GM18502 (cell line): ENCODE results near the gene SERINC5.
"Not testable (repeated sequence)": the region's sequence is repeated elsewhere in the genome, so short reads cannot be mapped to it uniquely, and the experiment has no call there.

ENCODE experiments used
- ATAC-seq: cut with Tn5 transposase; IDR thresholded peaks from one replicate; pipeline ENCODE4 v1.9.1; 2021; ENCODE audit warnings: mild to moderate bottlenecking; ENCODE audit not compliant: unreplicated experiment, poor library complexity

The SERINC5 gene

DNA sequence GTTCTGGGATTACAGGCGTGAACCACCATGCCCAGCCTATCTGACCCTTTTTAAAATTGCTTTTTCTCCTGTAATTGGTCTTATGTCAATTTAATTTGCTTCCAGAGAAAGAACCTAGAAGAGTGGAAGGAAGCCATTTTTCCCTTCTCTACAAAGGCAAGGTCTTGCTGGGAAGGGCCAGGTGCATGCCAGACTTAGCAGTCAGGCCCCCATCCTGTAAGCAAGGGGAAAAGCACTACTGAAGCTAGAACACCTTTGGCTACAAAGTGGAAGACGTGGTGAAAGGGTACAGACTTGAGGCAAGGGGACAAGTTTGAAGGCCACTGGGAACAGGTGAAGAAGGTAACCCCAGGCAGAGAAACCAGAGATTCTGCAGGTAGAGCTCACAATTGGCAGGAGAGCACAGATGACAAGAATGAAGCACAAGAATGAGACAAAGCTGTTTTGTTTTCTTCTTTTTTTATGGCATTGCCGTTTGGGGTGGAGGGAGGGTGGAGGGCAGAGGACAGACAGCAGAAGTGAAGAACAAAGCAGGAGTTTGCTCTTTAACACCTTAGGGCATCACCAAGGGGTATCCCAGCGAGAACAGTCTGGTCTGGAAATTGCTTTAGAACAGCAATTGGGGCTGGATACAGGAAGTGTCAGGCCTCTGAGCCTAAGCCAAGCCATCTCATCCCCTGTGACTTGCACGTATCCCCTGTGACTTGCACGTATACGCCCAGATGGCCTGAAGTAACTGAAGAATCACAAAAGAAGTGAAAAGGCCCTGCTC, 72.9 kb downstream of the SERINC5 start:
- no peak for ATAC-seq

DNA sequence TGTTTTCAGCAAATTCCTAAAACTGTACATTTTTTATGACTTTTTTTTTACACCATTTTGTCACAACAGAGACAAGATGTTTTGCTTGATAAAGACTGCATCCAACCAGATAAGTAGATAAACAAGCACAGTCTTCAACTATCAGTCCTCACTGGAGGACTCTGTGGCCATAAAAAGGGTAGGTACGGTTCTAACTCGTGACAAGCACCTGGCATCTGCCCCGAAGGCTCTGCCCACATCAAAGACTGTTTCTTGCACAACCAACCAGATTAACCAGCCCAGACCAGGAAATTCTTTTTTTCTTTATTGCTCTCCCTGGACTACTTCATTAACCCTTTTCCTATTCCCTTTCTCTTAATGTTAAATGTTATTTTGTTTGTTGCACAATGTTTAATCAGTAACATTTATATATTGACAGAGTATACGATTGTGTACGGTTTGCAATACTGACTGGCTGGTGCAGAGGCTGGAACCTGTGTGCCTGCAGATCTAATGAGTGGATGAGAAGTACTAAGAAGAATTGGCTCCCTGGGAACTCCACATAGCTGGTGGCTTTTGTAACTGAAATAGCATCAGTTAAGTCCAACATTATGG, 74.1 kb downstream of the SERINC5 start:
- no peak for ATAC-seq

DNA sequence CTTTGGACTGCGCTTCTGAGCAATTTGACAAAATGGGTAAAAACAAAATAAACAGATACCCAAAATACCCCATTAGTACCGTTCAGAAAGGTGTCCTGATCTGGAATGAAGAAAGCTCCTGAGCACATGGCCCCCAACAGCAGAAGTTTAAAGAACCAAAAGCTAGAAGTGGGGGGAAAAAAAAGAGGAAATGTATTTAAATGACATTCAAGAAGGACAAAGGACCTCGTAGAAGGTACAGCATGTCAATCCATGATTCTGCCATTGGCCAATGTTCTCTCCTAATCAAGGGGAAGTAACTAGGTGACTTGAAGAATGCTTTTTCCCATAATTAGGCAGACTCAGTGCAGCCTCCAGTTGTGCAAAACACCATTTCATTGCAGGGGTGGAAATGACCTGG, 78.6 kb downstream of the SERINC5 start:
- ATAC-seq = no peak

DNA sequence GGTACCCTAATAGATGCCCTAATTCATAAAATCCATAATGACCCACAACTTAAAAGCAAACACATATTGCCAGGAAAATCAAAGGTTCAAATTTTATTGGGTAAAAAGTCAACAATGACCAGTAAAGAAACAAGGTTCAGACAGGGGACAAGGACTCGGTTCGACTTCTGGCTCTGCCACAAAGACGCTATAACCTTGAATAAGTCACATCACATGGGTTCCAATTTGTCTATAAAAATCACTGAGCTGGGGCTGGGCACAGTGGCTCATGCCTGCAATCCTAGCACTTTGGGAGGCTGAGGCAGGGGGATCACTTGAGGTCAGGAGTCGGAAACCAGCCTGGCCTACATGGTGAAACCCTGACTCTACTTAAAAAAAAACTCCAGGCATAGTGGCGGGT, 80.5 kb downstream of the SERINC5 start:
- ATAC-seq = no peak

DNA sequence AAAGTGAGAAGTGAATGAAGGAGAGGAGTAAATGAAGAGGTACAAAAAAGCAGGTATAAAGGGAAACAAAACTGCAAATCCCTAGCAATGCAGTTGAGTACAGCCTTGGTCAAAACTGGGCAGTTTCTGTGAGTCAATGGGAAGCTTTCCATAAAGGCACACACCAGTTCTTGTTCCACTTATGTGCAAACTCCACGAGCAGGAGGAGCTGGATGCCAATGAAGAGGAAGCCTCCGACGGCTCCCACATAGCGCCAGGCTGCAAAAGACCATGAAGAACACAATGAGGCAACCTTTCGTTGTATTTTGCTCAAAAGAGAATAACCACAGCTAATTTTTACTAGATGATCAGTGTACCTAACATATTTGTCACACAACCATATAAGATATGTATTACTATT, 81.1 kb downstream of the SERINC5 start:
- no peak for ATAC-seq

DNA sequence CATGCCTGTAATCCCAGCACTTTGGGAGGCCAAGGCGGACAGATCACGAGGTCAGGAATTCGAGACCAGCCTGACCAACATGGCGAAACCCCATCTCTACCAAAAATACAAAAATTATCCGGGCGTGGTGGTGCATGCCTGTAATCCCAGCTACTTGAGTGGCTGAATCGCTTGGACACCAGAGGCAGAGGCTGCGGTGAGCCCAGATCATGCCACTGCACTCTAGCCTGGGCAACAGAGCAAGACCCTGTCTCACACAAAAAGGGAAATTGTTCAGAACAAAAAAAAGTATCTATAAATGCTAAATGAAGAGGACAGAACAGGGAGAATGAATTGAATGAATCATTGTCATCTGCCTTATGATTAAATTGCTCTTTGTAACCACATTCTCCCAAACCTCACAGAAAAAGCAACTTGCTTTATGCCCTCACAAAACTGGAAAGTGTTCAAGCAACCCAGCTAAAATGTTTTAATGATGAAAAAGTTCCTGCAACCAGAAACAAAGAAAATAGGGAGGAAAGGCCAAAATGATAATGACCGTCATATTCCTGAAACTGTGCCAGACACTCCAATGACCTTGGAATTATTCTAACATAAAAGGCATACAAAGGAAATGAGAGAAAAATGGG, 83.7 kb downstream of the SERINC5 start:
- no peak for ATAC-seq

DNA sequence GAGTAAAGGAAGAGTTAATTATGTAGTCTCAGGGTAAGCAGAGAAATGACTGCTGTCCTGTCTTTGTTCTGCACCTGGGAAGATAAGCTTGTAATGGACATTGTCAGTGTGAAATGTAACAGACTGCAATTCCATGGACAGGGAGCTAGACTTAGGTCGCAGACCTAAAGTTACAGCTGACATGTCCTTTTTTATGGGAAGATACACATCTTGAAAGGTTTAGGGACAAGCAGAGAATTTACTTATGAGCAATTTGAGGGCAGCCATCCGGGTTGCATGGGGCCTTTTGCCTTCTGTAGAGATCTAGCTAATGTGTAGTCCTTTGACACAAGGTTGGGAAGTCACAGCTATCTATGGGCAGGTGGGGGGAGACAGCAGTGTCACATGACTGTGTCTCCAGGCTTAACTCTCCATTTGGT, 85.7 kb downstream of the SERINC5 start:
- ATAC-seq = no peak

DNA sequence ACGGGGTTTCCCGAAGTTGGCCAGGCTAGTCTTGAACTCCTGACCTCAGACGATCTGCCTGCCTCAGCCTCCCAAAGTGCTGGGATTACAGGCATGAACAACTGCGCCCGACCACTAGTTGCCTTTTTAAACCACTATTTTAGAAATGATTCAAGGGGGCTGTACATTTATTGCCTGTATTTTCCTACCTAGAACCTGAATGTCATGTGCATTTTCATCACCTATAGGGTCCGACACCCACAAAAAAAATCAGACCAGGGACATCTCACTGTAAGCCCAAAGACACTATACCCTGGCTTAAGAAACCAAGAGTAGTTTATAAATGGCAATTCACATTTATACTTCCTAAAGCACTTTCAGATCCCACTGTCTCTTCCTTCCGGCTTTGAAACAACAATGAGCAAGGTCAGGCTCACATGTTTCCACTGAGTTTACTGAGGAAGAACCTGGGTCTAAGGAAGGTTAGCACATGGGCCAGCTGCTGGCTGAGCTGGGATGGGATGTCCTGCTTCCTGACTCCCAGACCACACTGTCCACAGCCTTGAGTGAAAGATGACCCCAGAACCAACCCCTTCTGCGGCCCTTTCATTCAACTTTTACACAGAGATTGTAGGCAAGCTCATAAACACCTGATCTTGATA, 87.3 kb downstream of the SERINC5 start:
- ATAC-seq = no peak

DNA sequence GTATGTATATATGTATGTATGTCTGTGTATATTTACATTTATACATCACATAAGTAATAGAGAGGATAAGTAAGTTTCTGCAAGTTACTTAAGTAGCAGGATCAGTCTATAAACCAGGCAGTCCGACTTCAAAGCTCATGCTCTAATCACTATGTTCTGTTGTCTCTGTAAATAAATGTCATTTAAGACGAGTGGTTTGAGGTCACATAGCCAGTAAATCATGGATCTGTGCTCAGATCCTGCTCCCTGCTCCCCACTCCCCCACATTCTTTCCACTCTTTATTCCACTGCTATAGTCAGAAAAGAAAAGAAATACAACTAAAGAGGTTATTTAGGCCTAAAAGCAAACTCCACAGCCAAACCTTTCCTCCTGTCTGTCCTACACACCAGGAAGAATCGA, 90.4 kb downstream of the SERINC5 start:
- no peak for ATAC-seq

DNA sequence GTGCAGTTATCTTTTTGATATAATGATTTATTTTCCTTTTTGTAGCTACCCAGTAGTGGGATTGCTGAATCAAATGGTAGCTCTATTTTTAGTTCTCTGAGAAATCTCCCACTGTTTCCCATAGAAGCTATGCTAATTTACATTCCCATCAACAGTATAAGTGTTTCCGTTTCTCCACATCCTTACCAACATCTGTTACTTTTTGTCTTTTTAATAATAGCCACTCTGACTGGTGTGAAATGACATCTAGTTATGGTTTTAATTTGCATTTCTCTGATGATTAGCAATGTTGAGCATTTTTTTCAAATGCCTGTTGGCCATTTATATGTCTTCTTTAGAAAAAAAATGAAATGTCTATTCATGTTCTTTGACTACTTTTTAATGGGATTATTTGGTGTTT, 94.7 kb downstream of the SERINC5 start:
- ATAC-seq = no peak

DNA sequence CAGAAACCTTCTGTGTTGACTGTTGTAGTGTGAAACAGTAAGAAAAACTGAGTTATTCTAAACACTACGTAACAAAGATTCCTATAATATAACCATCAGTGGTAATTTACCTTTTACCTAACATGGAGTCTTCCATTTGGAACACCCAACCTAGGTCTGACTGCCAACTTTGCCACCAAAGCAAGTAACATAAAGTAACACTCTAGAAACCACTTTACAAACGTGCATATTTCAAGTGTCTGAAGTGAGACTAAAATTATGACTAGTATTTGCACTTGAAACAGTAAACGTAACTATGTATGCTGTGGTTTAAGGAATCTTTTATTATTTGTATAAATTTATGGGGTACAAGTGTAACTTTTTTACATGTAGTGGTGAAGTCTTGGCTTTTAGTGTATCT, 95.6 kb downstream of the SERINC5 start:
- no peak for ATAC-seq

DNA sequence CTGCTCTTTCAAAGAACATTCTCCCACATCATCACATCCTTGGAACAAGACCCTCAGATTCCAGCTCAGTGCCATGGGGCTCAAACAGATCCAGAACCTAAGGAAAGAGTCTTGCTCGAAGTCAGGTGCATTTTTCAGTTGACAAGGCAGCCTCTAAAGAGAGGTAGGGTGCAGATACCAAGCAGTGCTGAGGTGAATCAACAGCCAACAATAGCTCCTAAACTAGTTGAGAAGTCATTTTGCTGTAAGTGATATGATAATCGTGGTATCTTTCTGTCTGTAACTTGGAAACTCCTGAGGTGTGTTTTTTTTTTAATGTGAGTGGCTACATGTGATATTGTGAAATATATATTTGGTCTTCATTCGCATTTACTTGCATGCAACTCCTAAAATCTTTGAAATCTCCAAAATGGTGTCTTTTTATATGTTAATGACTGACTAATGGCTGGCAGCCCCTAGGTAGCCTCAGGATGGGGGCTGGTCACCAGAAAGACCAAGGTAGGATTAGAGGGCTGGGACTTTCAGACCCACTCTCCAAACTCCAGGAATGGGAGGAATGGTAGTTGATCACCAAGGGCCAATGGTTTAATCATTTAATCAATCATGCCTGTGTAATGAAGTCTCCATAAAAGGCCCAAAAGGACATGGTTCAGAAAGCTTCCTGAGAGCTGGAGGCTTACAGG, 96.6 kb downstream of the SERINC5 start:
- ATAC-seq = no peak

DNA sequence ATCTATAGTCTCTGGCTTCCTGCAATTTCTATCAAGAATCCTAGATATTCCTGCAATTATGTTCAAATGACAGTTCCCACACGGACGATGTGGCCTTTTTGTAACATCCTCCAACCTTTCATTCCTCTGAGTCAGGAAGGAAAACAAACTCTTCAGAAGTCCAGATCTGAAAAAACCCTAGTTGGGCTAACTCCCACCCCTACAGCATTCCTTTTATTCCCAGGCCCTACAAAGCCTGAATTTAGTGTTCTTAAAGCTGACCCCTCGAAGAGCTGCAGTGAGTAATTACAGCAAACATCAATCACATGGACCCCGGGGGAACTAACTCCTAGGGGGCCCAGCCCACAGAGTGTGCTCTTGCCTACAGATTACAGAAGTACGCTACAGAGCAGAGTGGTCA, 99.7 kb downstream of the SERINC5 start:
- no peak for ATAC-seq

DNA sequence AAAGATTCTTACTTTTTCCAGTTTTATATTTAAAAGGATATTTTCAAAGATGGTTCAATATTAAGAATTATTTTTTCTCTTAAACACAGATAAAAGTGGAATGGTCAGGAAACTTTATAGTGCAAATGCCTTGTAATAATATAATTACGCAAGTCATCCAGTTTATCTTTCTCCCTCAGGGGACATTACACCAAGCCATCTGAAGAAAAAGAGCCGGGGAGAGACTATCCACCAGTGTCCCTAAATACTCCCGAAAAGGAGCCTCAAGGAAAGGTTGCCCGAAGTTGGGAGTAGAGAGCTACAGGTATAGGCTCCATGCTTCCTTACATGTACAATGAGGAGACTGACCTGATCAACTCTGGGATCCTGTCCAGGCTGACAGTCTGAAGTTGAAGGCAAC, 101.1 kb downstream of the SERINC5 start:
- ATAC-seq = no peak

DNA sequence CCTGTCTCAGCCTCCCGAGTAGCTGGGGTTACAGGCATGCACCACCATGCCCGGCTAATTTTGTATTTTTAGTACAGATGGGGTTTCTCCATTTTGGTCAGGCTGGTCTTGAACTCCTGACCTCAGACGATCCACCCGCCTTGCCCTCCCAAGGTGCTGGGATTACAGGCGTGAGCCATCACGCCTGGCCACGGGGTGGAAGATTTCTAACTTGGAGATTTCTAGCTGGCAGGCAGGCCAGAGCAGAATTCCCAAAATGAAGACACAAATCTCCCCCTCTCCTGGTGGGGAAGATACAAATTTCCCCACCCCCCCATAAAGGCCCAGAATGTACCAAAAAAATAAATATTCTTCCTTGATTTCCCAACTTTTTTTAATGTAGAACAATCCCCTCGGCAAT, 101.6 kb downstream of the SERINC5 start:
- not testable (repeated sequence) for ATAC-seq

DNA sequence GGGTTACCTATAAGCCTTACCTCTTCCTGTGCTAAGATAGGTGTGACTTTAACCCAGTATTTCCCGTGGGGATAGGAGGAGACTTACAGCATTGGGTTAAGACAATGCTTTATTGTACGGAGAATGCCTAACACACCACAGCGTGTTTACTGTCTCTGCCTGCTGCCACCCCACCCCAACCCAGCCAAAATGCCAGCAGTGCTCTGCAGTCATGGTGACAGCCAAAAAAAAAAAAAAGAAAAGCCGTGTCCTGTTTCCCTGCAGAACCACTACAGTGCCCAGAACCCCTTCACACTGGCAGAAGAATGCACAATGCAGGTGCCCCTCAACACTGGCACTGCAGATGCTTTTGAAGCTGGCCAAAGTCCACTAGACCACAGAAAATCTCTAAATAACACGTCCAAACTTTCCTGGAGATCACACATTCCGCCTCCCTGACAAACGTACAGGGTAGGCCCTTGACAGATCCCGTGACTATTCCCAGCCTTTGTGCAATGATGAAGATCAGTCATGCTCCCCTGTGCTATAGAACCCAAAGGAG, 102.2 kb downstream of the SERINC5 start:
- ATAC-seq = no peak

DNA sequence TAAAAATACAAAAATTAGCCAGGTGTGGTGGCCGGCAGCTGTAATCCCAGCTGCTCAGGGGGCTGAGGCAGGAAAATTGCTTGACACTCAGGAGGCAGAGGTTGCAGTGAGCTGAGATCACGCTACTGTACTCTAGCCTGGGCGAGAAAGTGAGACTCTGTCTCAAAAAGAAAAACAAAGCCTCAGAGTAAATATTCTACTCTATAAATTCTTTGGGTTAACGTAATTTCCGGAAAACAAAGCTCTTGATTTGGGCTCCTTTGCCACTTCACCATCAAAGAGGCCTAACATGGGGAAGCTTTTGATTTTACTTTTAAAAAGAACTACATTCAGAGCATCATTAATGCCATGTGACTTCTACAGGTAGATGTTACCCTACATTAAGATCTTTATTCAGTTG, 103.1 kb downstream of the SERINC5 start:
- ATAC-seq = no peak

DNA sequence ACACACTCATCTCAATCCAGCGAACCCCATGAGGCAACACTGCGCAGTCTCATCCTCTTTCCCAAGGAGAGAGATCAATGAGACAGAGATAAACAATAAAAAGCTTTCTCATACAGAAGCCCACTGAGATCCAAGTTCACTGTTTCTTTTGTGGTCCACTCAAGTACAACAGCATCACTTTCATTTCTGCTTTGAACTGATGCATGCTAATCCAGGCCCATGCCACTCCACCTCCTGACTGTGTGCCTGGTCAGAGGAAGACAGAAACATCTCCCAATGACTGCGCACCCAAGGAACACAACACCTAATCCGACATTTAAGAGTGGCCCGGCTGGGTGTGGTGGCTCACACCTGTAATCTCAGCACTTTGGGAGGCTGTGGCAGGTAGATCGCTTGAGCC, 104.0 kb downstream of the SERINC5 start:
- no peak for ATAC-seq

DNA sequence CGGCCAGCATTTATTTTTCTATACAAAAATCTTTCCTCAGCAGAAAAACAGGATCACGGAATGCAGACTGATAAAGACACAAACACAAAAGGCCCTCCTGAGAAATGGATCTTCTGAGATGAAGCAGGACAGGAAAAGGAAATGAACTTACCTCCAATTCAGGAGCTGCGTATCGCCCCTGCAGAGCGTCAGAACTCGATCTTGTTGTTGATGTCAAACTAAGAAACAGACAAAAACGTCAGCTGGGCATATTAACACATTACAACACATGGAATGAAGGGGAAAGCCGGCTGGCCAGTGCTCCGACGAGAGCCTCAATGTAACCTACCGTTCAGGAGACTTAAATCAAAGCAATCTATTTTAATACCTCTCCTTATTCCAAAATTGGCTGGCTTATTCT, 105.1 kb downstream of the SERINC5 start:
- ATAC-seq = no peak

DNA sequence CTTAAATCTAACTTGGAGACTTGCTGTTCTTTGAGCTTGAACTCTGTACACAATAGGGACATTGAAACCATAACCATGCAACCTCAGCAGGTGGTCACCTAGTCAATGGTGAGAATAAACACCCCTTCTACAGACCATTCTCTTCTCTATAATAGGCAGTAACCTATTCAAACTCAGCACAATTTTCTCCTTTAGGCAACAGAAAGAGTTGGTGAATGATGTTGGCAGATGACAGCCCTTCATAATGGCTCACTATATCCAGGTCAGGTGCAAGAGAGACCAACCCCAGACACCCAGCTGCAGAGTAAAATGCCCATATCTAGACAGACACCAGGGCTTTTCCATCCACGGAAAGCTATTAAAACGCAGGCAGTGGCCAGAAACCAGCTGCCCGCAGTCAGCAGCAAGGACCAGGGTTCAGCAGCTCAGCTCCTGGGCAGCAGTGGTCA, 106.7 kb downstream of the SERINC5 start:
- no peak for ATAC-seq
